GM18507 (cell line): ENCODE results near the gene DAB2IP.
"Not testable (repeated sequence)": the region's sequence is repeated elsewhere in the genome, so short reads cannot be mapped to it uniquely, and the experiment has no call there.

ENCODE experiments used
- DNase-seq: peaks from one replicate; pipeline ENCODE4 v3.0.0; 2011; ENCODE audit warnings: low read depth; ENCODE audit not compliant: insufficient read length; ENCODE audit errors: extremely low spot score
- FAIRE-seq: peaks from 2 replicates; lab custom pipeline; 2011; peaks lifted over from hg19 to GRCh38; lab: Jason Lieb, UNC

The DAB2IP gene

GRCh38 chr9:121623430-121623829 is 28.0 kb upstream of the DAB2IP start:
- not testable (repeated sequence) for FAIRE-seq, DNase-seq

- DNase-seq (no peak), FAIRE-seq (no peak)
Observed at GRCh38 chr9:121625590-121625989, 25.8 kb upstream of the DAB2IP start.

GRCh38 chr9:121626012-121626411 is 25.4 kb upstream of the DAB2IP start:
- no peak for DNase-seq
- no peak for FAIRE-seq

GRCh38 chr9:121627427-121627826 is 24.0 kb upstream of the DAB2IP start:
- FAIRE-seq = no peak
- no peak for DNase-seq

- no peak for FAIRE-seq
Observed at GRCh38 chr9:121628401-121628800, 23.0 kb upstream of the DAB2IP start.

GRCh38 chr9:121631115-121631514 is 20.3 kb upstream of the DAB2IP start:
- DNase-seq = no peak
- FAIRE-seq = no peak

More at GRCh38 chr9:121628401-121628800, 23.0 kb upstream of the DAB2IP start:
- no peak for DNase-seq

GRCh38 chr9:121631978-121632418 is 19.4 kb upstream of the DAB2IP start:
- FAIRE-seq = no peak

GRCh38 chr9:121633119-121633714 is 18.2 kb upstream of the DAB2IP start:
- FAIRE-seq (no peak), DNase-seq (no peak)

More at GRCh38 chr9:121631978-121632418, 19.4 kb upstream of the DAB2IP start:
- no peak for DNase-seq

GRCh38 chr9:121633736-121634135 is 17.7 kb upstream of the DAB2IP start:
- FAIRE-seq = no peak

GRCh38 chr9:121634329-121635261 is 16.8 kb upstream of the DAB2IP start:
- peak; percentile 59 for FAIRE-seq
- no peak for DNase-seq

More at GRCh38 chr9:121633736-121634135, 17.7 kb upstream of the DAB2IP start:
- DNase-seq = no peak

- FAIRE-seq = no peak
- DNase-seq = no peak
Observed at GRCh38 chr9:121635300-121635876, 16.0 kb upstream of the DAB2IP start.

GRCh38 chr9:121636341-121636865 is 15.0 kb upstream of the DAB2IP start:
- FAIRE-seq (no peak), DNase-seq (no peak)

GRCh38 chr9:121636978-121637712 is 14.3 kb upstream of the DAB2IP start:
- FAIRE-seq (no peak), DNase-seq (no peak)

GRCh38 chr9:121637713-121638220 is 13.7 kb upstream of the DAB2IP start:
- FAIRE-seq (no peak), DNase-seq (no peak)

GRCh38 chr9:121638399-121638798 is 13.0 kb upstream of the DAB2IP start:
- no peak for DNase-seq
- FAIRE-seq = no peak

GRCh38 chr9:121638901-121639592 is 12.4 kb upstream of the DAB2IP start:
- FAIRE-seq = no peak

GRCh38 chr9:121639619-121640018 is 11.8 kb upstream of the DAB2IP start:
- DNase-seq (no peak), FAIRE-seq (no peak)

More at GRCh38 chr9:121638901-121639592, 12.4 kb upstream of the DAB2IP start:
- DNase-seq = no peak

GRCh38 chr9:121640076-121640475 is 11.4 kb upstream of the DAB2IP start:
- no peak for FAIRE-seq
- DNase-seq = no peak
